ENCODE results near the gene GRM8.

Gene GRM8

DNA sequence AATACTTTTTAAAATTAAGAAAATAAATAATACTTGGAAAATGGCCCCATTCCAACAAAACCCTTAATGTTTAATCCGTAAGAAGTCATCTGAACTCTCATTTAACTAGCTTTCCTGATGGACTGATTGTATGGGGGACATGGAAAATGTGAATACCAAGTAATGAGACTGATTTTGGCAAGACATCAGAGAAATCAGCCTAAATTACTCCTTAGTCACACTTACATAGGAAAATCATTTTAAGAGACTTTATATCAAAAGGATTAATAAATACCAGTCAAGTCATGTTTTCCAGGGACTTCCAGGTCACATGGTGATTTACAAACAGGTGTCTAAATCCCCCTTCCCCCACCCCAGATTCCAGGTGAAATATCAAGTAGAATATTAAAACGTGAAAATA lies 58.2 kb downstream of the GRM8 start:
- TF ChIP-seq, protein P1, sequence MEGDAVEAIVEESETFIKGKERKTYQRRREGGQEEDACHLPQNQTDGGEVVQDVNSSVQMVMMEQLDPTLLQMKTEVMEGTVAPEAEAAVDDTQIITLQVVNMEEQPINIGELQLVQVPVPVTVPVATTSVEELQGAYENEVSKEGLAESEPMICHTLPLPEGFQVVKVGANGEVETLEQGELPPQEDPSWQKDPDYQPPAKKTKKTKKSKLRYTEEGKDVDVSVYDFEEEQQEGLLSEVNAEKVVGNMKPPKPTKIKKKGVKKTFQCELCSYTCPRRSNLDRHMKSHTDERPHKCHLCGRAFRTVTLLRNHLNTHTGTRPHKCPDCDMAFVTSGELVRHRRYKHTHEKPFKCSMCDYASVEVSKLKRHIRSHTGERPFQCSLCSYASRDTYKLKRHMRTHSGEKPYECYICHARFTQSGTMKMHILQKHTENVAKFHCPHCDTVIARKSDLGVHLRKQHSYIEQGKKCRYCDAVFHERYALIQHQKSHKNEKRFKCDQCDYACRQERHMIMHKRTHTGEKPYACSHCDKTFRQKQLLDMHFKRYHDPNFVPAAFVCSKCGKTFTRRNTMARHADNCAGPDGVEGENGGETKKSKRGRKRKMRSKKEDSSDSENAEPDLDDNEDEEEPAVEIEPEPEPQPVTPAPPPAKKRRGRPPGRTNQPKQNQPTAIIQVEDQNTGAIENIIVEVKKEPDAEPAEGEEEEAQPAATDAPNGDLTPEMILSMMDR (conservative IDR thresholded peaks at IDR 0.05; ENCODE audit: control insufficient read depth, insufficient read depth, low read depth, low read length): no peak
- DNase-seq (ENCODE audit: low read depth): no peak
- H3K4me3 ChIP-seq (ENCODE audit: control insufficient read depth, low read depth, low read length): no peak overlapping the region

DNA sequence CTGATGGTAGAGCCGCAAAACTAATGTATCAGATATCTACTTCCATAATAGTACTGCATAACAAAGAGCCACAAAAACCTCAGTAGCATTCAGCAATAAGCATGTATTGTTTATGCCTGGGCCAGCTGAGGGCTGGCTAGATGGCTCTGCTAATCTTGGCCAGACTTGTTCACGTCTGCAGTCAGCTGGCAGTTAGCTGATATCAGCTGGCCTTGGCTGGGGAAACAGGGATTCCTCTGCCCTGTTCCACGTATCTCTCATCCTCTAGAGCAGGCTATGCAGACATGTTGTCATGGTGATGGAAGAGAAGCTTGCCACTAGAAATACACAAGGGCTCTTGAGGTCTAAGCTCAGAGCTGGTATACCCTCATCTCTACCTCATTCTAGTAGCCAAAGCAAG lies 62.9 kb downstream of the GRM8 start:
- DNase-seq (ENCODE audit: low read depth): no peak
- TF ChIP-seq, protein P1 (conservative IDR thresholded peaks at IDR 0.05; ENCODE audit: control insufficient read depth, insufficient read depth, low read depth, low read length): no peak
- H3K4me3 ChIP-seq (ENCODE audit: control insufficient read depth, low read depth, low read length): no peak overlapping the region

DNA sequence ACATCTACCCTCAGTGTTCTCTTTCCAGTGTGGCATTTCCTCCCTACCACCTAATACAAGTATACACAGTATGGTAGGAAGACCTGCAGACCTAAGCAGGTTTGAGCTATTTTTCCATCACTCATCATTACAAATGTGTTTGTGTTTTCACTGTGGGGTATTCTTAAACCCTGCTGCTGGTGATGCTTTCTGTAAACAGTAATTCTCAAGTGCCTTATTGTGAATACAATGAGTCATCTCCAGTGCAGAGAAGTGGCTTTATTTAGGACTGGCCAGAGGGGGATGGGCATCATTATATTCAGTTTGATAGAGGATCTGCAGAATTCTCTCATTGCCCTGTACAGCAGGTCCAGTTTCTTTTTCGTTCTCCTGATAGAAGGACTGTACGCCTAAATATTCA lies 63.7 kb downstream of the GRM8 start:
- TF ChIP-seq, protein P1 (conservative IDR thresholded peaks at IDR 0.05; ENCODE audit: control insufficient read depth, insufficient read depth, low read depth, low read length): no peak
- no peak overlapping the region for H3K4me3 ChIP-seq (ENCODE audit: control insufficient read depth, low read depth, low read length)
- DNase-seq (ENCODE audit: low read depth): no peak

DNA sequence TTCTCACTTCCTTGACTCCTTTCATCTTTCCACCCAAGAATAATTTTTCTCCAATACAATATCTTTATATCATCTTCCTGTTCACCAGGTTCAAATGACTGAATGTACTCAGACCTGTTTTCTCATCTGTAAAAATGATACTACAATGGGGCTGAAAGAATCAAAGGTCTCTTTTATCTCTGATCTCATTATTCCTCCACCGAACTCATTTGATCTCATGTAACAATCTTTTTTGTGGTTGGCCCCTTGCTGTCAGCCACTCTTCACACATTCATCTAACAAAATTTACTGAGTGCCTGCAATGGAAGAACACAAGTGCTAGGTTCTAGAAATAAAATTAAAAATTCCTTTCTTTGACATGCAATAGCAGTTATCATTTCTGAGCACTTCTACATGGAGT lies 65.0 kb downstream of the GRM8 start:
- H3K4me3 ChIP-seq (ENCODE audit: control insufficient read depth, low read depth, low read length): no peak overlapping the region
- no peak for DNase-seq (ENCODE audit: low read depth)
- TF ChIP-seq, protein P1 (conservative IDR thresholded peaks at IDR 0.05; ENCODE audit: control insufficient read depth, insufficient read depth, low read depth, low read length): no peak

DNA sequence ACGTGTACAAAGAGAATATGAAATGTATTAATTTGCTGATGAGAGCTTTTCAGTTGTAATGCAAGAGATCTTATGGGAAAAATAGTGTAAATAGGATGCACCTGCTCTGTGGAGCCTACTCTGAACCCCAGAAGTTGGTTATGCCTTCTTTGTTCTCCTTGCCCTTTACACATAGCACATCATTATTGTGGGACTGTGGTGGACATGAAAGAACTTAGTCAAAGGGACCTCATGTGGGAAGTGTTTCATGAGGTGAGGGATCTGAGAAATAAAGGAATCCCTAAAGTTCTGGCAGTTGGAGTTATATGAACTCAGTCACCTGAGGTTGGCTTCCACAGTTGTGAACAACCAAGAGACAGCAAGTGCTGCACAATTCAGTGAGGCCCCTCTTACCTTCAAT lies 66.1 kb downstream of the GRM8 start:
- DNase-seq (ENCODE audit: low read depth): no peak
- TF ChIP-seq, protein P1 (conservative IDR thresholded peaks at IDR 0.05; ENCODE audit: control insufficient read depth, insufficient read depth, low read depth, low read length): no peak
- no peak overlapping the region for H3K4me3 ChIP-seq (ENCODE audit: control insufficient read depth, low read depth, low read length)

DNA sequence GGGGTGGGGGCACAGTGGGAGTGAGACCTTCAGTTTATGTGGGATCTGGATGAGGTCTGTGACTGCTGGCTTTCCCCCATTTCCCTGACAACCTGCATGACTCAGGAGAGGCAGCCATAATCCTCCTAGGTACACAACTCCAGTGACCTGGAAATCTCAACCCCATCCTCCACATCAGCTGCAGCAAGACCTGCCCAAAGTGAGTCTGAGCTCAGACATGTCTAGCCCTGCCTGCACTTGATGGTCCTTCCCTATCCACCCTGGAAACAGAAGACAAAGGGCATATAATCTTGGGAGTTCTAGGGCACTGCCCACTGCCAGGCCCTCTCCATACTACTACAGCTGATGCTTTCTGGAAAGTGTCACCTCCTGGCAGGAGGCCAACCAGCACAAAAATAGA lies 75.6 kb downstream of the GRM8 start:
- H3K4me3 ChIP-seq (ENCODE audit: control insufficient read depth, low read depth, low read length): no peak overlapping the region
- no peak for DNase-seq (ENCODE audit: low read depth)
- TF ChIP-seq, protein P1 (conservative IDR thresholded peaks at IDR 0.05; ENCODE audit: control insufficient read depth, insufficient read depth, low read depth, low read length): no peak

DNA sequence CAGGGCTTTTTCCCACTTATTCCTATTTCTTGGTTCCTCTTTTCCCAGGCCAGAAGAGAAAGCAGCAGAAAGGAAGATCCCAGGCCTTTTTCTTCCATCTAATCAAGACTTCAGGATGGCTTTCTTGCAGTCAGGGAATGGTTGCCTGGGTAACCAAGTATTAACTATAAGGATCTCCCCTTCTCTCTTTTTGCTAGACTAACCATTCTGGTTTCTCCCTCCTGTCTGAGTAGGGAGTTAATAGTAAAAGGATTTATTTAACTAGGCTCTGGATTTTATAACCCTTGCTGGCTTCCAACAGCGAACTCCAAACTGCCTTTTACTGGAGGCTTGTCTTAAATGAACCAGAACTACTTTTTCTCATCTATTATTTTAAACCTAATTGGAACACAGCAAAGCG lies 90.4 kb downstream of the GRM8 start:
- no peak overlapping the region for H3K4me3 ChIP-seq (ENCODE audit: control insufficient read depth, low read depth, low read length)
- DNase-seq (ENCODE audit: low read depth): no peak
- TF ChIP-seq, protein P1 (conservative IDR thresholded peaks at IDR 0.05; ENCODE audit: control insufficient read depth, insufficient read depth, low read depth, low read length): no peak
